Mesendoderm (in vitro differentiated cells): ENCODE data around the gene SLCO1B1.

Source experiments
- DNase-seq: peaks from one replicate; pipeline ENCODE4 v3.0.0; 2013
- H2AK5ac ChIP-seq: 2 replicates; pipeline ENCODE4 v1.6.1; 2013; ENCODE audit warnings: low read length, inconsistent platforms
- H2BK120ac ChIP-seq: 2 replicates; pipeline ENCODE4 v1.6.1; 2013; ENCODE audit warnings: low read depth, mild to moderate bottlenecking, low read length, moderate library complexity, mixed read lengths
- H2BK15ac ChIP-seq: replicated peaks from 2 replicates; pipeline ENCODE4 v1.6.1; 2013; ENCODE audit warnings: low read depth, mild to moderate bottlenecking, moderate library complexity
- H2BK5ac ChIP-seq: 2 replicates; pipeline ENCODE4 v1.6.1; 2013; ENCODE audit warnings: low read length, inconsistent platforms
- H3K18ac ChIP-seq: 2 replicates; pipeline ENCODE4 v1.6.1; 2013; ENCODE audit warnings: mild to moderate bottlenecking, low read length, mixed read lengths
- H3K23ac ChIP-seq: one replicate; pipeline ENCODE4 v1.6.1; 2013; ENCODE audit warnings: low read length
- H3K27ac ChIP-seq: 2 replicates; pipeline ENCODE4 v1.5.1; 2013; ENCODE audit warnings: low read depth, mild to moderate bottlenecking, inconsistent platforms, low read length, moderate library complexity
- H3K27me3 ChIP-seq: 2 replicates; pipeline ENCODE4 v1.6.1; 2013; ENCODE audit warnings: low read length, control low read depth, mild to moderate bottlenecking, inconsistent platforms; ENCODE audit not compliant: insufficient read depth, poor library complexity
- H3K36me3 ChIP-seq: 2 replicates; pipeline ENCODE4 v1.6.1; 2013; ENCODE audit warnings: low read length, inconsistent platforms; ENCODE audit not compliant: control insufficient read depth, insufficient read depth
- H3K4ac ChIP-seq: one replicate; pipeline ENCODE4 v1.6.1; 2013; ENCODE audit warnings: low read depth, mild to moderate bottlenecking, low read length, moderate library complexity
- H3K4me1 ChIP-seq: 2 replicates; pipeline ENCODE4 v1.6.1; 2013; ENCODE audit warnings: low read depth, low read length, inconsistent platforms; ENCODE audit not compliant: control insufficient read depth
- H3K4me2 ChIP-seq: 2 replicates; pipeline ENCODE4 v1.6.1; 2013; ENCODE audit warnings: low read length
- H3K4me3 ChIP-seq: 2 replicates; pipeline ENCODE4 v1.5.1; 2013; ENCODE audit warnings: mild to moderate bottlenecking, low read length
- H3K56ac ChIP-seq: one replicate; pipeline ENCODE4 v1.6.1; 2013; ENCODE audit warnings: low read length
- H3K79me1 ChIP-seq: 2 replicates; pipeline ENCODE4 v1.6.1; 2013; ENCODE audit warnings: low read length, inconsistent platforms
- H3K79me2 ChIP-seq: 2 replicates; pipeline ENCODE4 v1.6.1; 2013; ENCODE audit warnings: mild to moderate bottlenecking, low read length; ENCODE audit not compliant: control insufficient read depth, insufficient read depth
- H3K9ac ChIP-seq: 2 replicates; pipeline ENCODE4 v1.6.1; 2013; ENCODE audit warnings: low read length, inconsistent platforms
- H4K5ac ChIP-seq: one replicate; pipeline ENCODE4 v1.6.1; 2013; ENCODE audit warnings: low read length
- H4K8ac ChIP-seq: one replicate; pipeline ENCODE4 v1.6.1; 2013; ENCODE audit warnings: low read depth, mild to moderate bottlenecking, control low read depth, low read length, moderate library complexity
- WGBS: extraction: QIAGEN DNeasy Blood & Tissue Kit; methylation state at CpG from one replicate; pipeline ENCODE4 v1.1.7; 2013; ENCODE audit warnings: low lambda C conversion rate, missing lambda C conversion rate; ENCODE audit not compliant: insufficient coverage; ENCODE audit errors: extremely low coverage; 5-methylcytosine and 5-hydroxymethylcytosine counted together

The SLCO1B1 gene

GRCh38 chr12:21252070-21252469, 121.1 kb downstream of the SLCO1B1 start:
- Histone ChIP-seq H2BK15ac (no peak overlapping the region), H3K4me1 (no peaks in the 10 kb centered on the region), H3K56ac (no peak overlapping the region), H2BK120ac (no peak overlapping the region), H3K4me2 (no peak overlapping the region), H3K27me3 (no peaks in the 10 kb centered on the region), H3K79me1 (no peaks in the 10 kb centered on the region), H3K4ac (no peak overlapping the region), H3K4me3 (no peak overlapping the region), H3K18ac (no peak overlapping the region), H2BK5ac (no peak overlapping the region), H3K9ac (no peak overlapping the region), H3K79me2 (no peaks in the 10 kb centered on the region), H4K8ac (no peak overlapping the region), H3K36me3 (no peaks in the 10 kb centered on the region), H3K23ac (no peak overlapping the region), H4K5ac (no peak overlapping the region), H3K27ac (no peak overlapping the region), H2AK5ac (no peak overlapping the region)
- no peak for DNase-seq
- no CpG with 5 or more reads among the region's 5 CpGs for WGBS

GRCh38 chr12:21257172-21257571, 126.2 kb downstream of the SLCO1B1 start:
- WGBS, result no CpG with 5 or more reads among the region's 3 CpGs
- H3K4me1 ChIP-seq, result no peaks in the 10 kb centered on the region
- no peak overlapping the region for H3K18ac ChIP-seq
- H2BK5ac ChIP-seq, result no peak overlapping the region
- no peaks in the 10 kb centered on the region for H3K36me3 ChIP-seq
- H4K5ac ChIP-seq, result no peak overlapping the region
- H2BK15ac ChIP-seq, result no peak overlapping the region
- H3K9ac ChIP-seq, result no peak overlapping the region
- H3K79me1 ChIP-seq, result no peaks in the 10 kb centered on the region
- H3K79me2 ChIP-seq, result no peaks in the 10 kb centered on the region
- no peak overlapping the region for H4K8ac ChIP-seq
- H2AK5ac ChIP-seq, result no peak overlapping the region
- no peak overlapping the region for H3K4ac ChIP-seq
- H3K27ac ChIP-seq, result no peak overlapping the region
- no peak overlapping the region for H3K23ac ChIP-seq
- H2BK120ac ChIP-seq, result no peak overlapping the region
- H3K56ac ChIP-seq, result no peak overlapping the region
- DNase-seq, result no peak
- H3K27me3 ChIP-seq, result no peaks in the 10 kb centered on the region
- H3K4me3 ChIP-seq, result no peak overlapping the region
- H3K4me2 ChIP-seq, result no peak overlapping the region

GRCh38 chr12:21264232-21264631, 133.2 kb downstream of the SLCO1B1 start:
- no peak overlapping the region for H4K5ac ChIP-seq
- no peak overlapping the region for H3K18ac ChIP-seq
- no peaks in the 10 kb centered on the region for H3K79me1 ChIP-seq
- H3K4me3 ChIP-seq, result no peak overlapping the region
- H3K4me2 ChIP-seq, result no peak overlapping the region
- H2BK15ac ChIP-seq, result no peak overlapping the region
- no peak overlapping the region for H4K8ac ChIP-seq
- no peaks in the 10 kb centered on the region for H3K27me3 ChIP-seq
- H2BK5ac ChIP-seq, result no peak overlapping the region
- no peaks in the 10 kb centered on the region for H3K79me2 ChIP-seq
- H3K36me3 ChIP-seq, result no peaks in the 10 kb centered on the region
- H2BK120ac ChIP-seq, result no peak overlapping the region
- DNase-seq, result no peak
- H3K4me1 ChIP-seq, result no peaks in the 10 kb centered on the region
- H2AK5ac ChIP-seq, result no peak overlapping the region
- H3K23ac ChIP-seq, result no peak overlapping the region
- no peak overlapping the region for H3K4ac ChIP-seq
- H3K9ac ChIP-seq, result no peak overlapping the region
- H3K27ac ChIP-seq, result no peak overlapping the region
- H3K56ac ChIP-seq, result no peak overlapping the region

GRCh38 chr12:21265932-21266331, 134.9 kb downstream of the SLCO1B1 start:
- H3K56ac ChIP-seq, result no peak overlapping the region
- H3K9ac ChIP-seq, result no peak overlapping the region
- H3K18ac ChIP-seq, result no peak overlapping the region
- H3K4ac ChIP-seq, result no peak overlapping the region
- no peaks in the 10 kb centered on the region for H3K36me3 ChIP-seq
- no peaks in the 10 kb centered on the region for H3K79me2 ChIP-seq
- no peak overlapping the region for H3K23ac ChIP-seq
- no peaks in the 10 kb centered on the region for H3K79me1 ChIP-seq
- no peaks in the 10 kb centered on the region for H3K4me1 ChIP-seq
- no peak overlapping the region for H3K27ac ChIP-seq
- H3K27me3 ChIP-seq, result no peaks in the 10 kb centered on the region
- H3K4me2 ChIP-seq, result no peak overlapping the region
- H4K5ac ChIP-seq, result no peak overlapping the region
- H3K4me3 ChIP-seq, result no peak overlapping the region
- no peak for DNase-seq
- no peak overlapping the region for H2BK15ac ChIP-seq
- no peak overlapping the region for H4K8ac ChIP-seq
- H2AK5ac ChIP-seq, result no peak overlapping the region
- H2BK120ac ChIP-seq, result no peak overlapping the region
- no peak overlapping the region for H2BK5ac ChIP-seq
- WGBS, result no CpG with 5 or more reads among the region's 4 CpGs

- no peak overlapping the region for H3K27ac ChIP-seq
- no peak overlapping the region for H3K56ac ChIP-seq
- H3K18ac ChIP-seq, result no peak overlapping the region
- H3K4me3 ChIP-seq, result no peak overlapping the region
- H4K5ac ChIP-seq, result no peak overlapping the region
- H3K9ac ChIP-seq, result no peak overlapping the region
- no peak overlapping the region for H2BK5ac ChIP-seq
- H3K79me1 ChIP-seq, result no peaks in the 10 kb centered on the region
- no peaks in the 10 kb centered on the region for H3K4me1 ChIP-seq
- no peak overlapping the region for H3K4ac ChIP-seq
- H2AK5ac ChIP-seq, result no peak overlapping the region
- H3K4me2 ChIP-seq, result no peak overlapping the region
- no peaks in the 10 kb centered on the region for H3K36me3 ChIP-seq
- no peaks in the 10 kb centered on the region for H3K79me2 ChIP-seq
- no peak overlapping the region for H4K8ac ChIP-seq
- no CpG with 5 or more reads among the region's 2 CpGs for WGBS
- no peak for DNase-seq
- no peak overlapping the region for H2BK120ac ChIP-seq
- no peaks in the 10 kb centered on the region for H3K27me3 ChIP-seq
- no peak overlapping the region for H3K23ac ChIP-seq
- no peak overlapping the region for H2BK15ac ChIP-seq
Measured at GRCh38 chr12:21276826-21277225, 145.8 kb downstream of the SLCO1B1 start.
